Hepatocyte (in vitro differentiated cells): ENCODE data around the gene MPDZ.

ENCODE experiments used
- EZH2 ChIP-seq: fragments of 200-600 bp; sonication (generic); IDR thresholded peaks from 2 replicates; pipeline ENCODE4 v1.6.1; 2016; ENCODE audit warnings: antibody characterized with exemption, mild to moderate bottlenecking, borderline replicate concordance
- TF ChIP-seq, protein P1 (sequence below): fragments of 200-600 bp; sonication (generic); IDR thresholded peaks from 2 replicates; pipeline ENCODE4 v1.5.1; 2016; ENCODE audit warnings: antibody characterized with exemption, mild to moderate bottlenecking; ENCODE audit not compliant: poor library complexity

DNA sequence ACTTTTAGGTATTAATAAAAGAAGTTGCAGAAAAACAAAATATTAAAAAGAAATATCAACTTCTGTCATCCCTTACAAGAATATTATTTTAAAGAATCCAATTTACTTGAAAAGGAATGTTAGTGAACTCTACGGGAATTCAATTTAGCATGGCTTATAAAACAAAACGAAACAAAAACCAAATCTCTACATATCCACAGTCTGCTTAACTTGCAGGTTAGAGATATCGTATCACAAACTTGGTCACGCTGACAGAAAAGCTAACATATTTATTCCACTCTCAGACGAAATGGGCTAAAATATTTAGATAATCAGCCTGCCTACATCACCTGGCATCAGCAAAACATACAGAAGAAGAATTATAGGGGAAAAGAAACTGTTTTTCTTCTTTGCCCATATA lies 92.7 kb downstream of the MPDZ start:
- TF ChIP-seq EZH2, result no peak
- TF ChIP-seq, protein P1, sequence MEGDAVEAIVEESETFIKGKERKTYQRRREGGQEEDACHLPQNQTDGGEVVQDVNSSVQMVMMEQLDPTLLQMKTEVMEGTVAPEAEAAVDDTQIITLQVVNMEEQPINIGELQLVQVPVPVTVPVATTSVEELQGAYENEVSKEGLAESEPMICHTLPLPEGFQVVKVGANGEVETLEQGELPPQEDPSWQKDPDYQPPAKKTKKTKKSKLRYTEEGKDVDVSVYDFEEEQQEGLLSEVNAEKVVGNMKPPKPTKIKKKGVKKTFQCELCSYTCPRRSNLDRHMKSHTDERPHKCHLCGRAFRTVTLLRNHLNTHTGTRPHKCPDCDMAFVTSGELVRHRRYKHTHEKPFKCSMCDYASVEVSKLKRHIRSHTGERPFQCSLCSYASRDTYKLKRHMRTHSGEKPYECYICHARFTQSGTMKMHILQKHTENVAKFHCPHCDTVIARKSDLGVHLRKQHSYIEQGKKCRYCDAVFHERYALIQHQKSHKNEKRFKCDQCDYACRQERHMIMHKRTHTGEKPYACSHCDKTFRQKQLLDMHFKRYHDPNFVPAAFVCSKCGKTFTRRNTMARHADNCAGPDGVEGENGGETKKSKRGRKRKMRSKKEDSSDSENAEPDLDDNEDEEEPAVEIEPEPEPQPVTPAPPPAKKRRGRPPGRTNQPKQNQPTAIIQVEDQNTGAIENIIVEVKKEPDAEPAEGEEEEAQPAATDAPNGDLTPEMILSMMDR, result no peak
